ENCODE data around the gene TMX2.
A peak's percentile ranks its signal among the peaks of the same experiment; 100 is the strongest.

Gene TMX2

DNA sequence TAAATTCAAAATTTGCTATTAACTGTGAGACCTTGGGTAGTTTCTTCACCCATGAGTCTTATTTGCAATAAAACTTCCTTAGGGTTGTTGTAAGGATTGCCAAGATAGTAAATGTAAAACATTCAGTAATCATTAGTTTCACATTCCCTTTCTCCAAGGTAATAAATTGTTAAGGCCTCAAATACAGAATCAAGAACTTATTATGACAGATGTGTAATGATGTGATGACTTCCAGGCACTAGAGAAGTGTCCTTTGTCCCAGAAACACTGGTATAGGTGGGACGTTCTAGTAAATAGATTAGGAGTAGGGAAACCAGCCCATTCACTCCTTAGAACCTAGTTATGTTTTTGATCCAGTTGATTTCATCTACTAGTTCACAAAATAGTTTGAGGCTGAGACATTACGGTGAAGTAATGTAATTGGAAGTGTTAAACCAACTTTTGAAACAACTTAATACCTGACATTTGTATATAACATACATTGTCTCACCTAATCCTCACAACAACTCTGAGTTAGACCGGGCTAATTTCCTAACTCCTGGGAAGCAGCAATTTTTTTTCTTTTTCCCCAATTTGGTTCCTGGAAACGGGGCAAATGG is 74.7 kb downstream of the TMX2 start:
- Histone ChIP-seq H4K20me1 (ENCODE audit: insufficient read depth, low read length, poor library complexity, severe bottlenecking) (no peaks in the 10 kb centered on the region), H3K79me2 (ENCODE audit: insufficient read depth, low read length) (0 out of 2 replicates have a peak, but pooled peaks cover 5% of the 10 kb centered on the region), H3K36me3 (ENCODE audit: insufficient read depth, low read length) (no peaks in the 10 kb centered on the region), H3K9me2 (replicated peaks; ENCODE audit: low read depth, low read length) (no peaks in the 10 kb centered on the region), H3K9ac (ENCODE audit: low read depth, low read length, poor library complexity, severe bottlenecking) (no peak overlapping the region), H3K27me3 (ENCODE audit: insufficient read depth, low read length, poor library complexity, severe bottlenecking) (no peaks in the 10 kb centered on the region), H3K4me3 (ENCODE audit: low read length, poor library complexity, severe bottlenecking) (no peak overlapping the region), H3K4me1 (ENCODE audit: insufficient read depth, low read length, poor library complexity, severe bottlenecking) (peaks cover 28% of the 10 kb centered on the region), H3K4me2 (ENCODE audit: low read depth, low read length, poor library complexity, severe bottlenecking) (no peak overlapping the region), H3F3A (ENCODE audit: low read depth) (peaks cover 5% of the 10 kb centered on the region; the same call in 1 of the 2 replicates), H3K9me3 (ENCODE audit: insufficient read depth, low read depth, low read length) (no peaks in the 10 kb centered on the region), H2AFZ (ENCODE audit: low read length) (no peak overlapping the region)
- TF ChIP-seq EZH2phosphoT487 (IDR thresholded peaks at IDR 0.05; ENCODE audit: borderline replicate concordance), result no peak
- TF ChIP-seq, protein P1, sequence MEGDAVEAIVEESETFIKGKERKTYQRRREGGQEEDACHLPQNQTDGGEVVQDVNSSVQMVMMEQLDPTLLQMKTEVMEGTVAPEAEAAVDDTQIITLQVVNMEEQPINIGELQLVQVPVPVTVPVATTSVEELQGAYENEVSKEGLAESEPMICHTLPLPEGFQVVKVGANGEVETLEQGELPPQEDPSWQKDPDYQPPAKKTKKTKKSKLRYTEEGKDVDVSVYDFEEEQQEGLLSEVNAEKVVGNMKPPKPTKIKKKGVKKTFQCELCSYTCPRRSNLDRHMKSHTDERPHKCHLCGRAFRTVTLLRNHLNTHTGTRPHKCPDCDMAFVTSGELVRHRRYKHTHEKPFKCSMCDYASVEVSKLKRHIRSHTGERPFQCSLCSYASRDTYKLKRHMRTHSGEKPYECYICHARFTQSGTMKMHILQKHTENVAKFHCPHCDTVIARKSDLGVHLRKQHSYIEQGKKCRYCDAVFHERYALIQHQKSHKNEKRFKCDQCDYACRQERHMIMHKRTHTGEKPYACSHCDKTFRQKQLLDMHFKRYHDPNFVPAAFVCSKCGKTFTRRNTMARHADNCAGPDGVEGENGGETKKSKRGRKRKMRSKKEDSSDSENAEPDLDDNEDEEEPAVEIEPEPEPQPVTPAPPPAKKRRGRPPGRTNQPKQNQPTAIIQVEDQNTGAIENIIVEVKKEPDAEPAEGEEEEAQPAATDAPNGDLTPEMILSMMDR (conservative IDR thresholded peaks at IDR 0.05; ENCODE audit: low read length), result no peak

DNA sequence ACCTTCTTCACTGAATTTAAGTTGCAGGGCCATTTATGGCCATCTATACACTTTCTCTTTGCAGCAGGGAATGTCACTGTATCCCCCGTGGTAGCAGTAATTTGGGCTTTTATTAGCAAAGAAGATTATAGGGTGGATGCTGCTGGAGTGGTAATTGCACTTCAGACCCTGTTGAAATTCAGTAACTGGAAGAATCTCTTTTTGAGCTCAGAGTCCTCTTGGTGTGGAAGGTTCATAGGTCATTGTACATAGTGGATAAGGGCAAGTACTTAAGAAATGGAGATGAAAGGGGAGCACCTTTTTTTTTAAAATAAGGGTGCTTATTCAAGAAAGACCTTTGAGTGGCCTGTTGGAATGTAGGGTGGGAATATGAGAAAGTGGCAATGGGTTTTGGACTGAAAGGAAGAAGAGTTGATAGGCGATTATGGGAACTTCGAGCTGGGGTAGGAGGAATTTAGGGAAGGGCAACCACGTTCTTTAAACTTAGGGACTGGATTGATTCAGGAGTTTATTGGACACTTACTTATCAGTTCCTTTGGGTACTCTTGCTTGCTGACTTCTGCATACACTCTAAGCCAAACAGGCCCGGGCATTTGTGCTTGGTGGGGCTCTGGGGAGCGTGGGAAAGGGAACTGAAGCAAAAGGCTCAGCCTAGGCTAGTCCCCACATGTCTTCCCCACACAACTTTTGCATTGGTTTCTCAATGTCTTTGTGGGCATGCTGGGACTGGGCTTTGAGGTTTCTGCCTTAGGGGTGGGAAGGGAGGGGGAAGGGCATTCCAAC is 75.7 kb downstream of the TMX2 start:
- no peak overlapping the region for H3K4me3 ChIP-seq (ENCODE audit: low read length, poor library complexity, severe bottlenecking)
- no peak for TF ChIP-seq EZH2phosphoT487 (IDR thresholded peaks at IDR 0.05; ENCODE audit: borderline replicate concordance)
- TF ChIP-seq, protein P1 (conservative IDR thresholded peaks at IDR 0.05; ENCODE audit: low read length), result no peak
- H3K4me1 ChIP-seq (ENCODE audit: insufficient read depth, low read length, poor library complexity, severe bottlenecking), result peaks cover 37% of the 10 kb centered on the region
- H3K9ac ChIP-seq (ENCODE audit: low read depth, low read length, poor library complexity, severe bottlenecking), result peak overlapping the region; percentile 44
- H3K36me3 ChIP-seq (ENCODE audit: insufficient read depth, low read length), result no peaks in the 10 kb centered on the region
- H2AFZ ChIP-seq (ENCODE audit: low read length), result no peak overlapping the region
- H3K27me3 ChIP-seq (ENCODE audit: insufficient read depth, low read length, poor library complexity, severe bottlenecking), result no peaks in the 10 kb centered on the region
- no peak overlapping the region for H3K4me2 ChIP-seq (ENCODE audit: low read depth, low read length, poor library complexity, severe bottlenecking)
- 0 out of 2 replicates have a peak, but pooled peaks cover 5% of the 10 kb centered on the region for H3K79me2 ChIP-seq (ENCODE audit: insufficient read depth, low read length)
- H3K9me2 ChIP-seq (replicated peaks; ENCODE audit: low read depth, low read length), result no peaks in the 10 kb centered on the region
- H3F3A ChIP-seq (ENCODE audit: low read depth), result peaks cover 9% of the 10 kb centered on the region; the same call in 1 of the 2 replicates
- H3K9me3 ChIP-seq (ENCODE audit: insufficient read depth, low read depth, low read length), result no peaks in the 10 kb centered on the region
- no peaks in the 10 kb centered on the region for H4K20me1 ChIP-seq (ENCODE audit: insufficient read depth, low read length, poor library complexity, severe bottlenecking)

DNA sequence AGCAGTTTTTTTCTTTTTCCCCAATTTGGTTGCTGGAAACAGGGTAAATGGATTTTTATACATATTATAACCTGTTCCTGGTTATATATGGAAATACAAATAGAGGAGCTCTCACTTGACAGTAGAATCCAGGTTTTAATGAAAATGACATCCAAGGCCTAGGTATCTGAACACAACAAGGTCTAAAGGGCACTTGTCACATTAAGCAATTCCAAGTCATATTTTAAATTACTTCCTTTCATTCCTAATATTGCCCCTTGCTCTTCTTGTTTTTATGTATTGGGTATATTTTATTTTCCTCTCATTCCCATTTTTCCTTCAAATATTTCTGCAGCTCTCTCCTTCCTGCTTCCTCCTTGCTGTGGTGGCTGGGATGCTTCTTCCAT is 76.3 kb downstream of the TMX2 start:
- Histone ChIP-seq H3K4me3 (ENCODE audit: low read length, poor library complexity, severe bottlenecking) (no peak overlapping the region), H3K27me3 (ENCODE audit: insufficient read depth, low read length, poor library complexity, severe bottlenecking) (no peaks in the 10 kb centered on the region), H3K36me3 (ENCODE audit: insufficient read depth, low read length) (no peaks in the 10 kb centered on the region), H3K4me1 (ENCODE audit: insufficient read depth, low read length, poor library complexity, severe bottlenecking) (peaks cover 43% of the 10 kb centered on the region), H3K79me2 (ENCODE audit: insufficient read depth, low read length) (0 out of 2 replicates have a peak, but pooled peaks cover 5% of the 10 kb centered on the region), H3K9ac (ENCODE audit: low read depth, low read length, poor library complexity, severe bottlenecking) (no peak overlapping the region), H3K4me2 (ENCODE audit: low read depth, low read length, poor library complexity, severe bottlenecking) (no peak overlapping the region), H3K9me2 (replicated peaks; ENCODE audit: low read depth, low read length) (no peaks in the 10 kb centered on the region), H2AFZ (ENCODE audit: low read length) (no peak overlapping the region), H4K20me1 (ENCODE audit: insufficient read depth, low read length, poor library complexity, severe bottlenecking) (no peaks in the 10 kb centered on the region), H3K9me3 (ENCODE audit: insufficient read depth, low read depth, low read length) (no peaks in the 10 kb centered on the region), H3F3A (ENCODE audit: low read depth) (peaks cover 15% of the 10 kb centered on the region; the same call in 1 of the 2 replicates)
- no peak for TF ChIP-seq EZH2phosphoT487 (IDR thresholded peaks at IDR 0.05; ENCODE audit: borderline replicate concordance)
- TF ChIP-seq, protein P1 (conservative IDR thresholded peaks at IDR 0.05; ENCODE audit: low read length), result no peak
